WTC11 (cell line): ENCODE data around the gene AMPD3. TPM values are rescaled to one million over a fixed set of nuclear protein-coding genes. Genes with fewer than 3 reads are reported as not detected.

Source experiments
- ATAC-seq: fragments of 200-7000 bp; cut with Tn5 transposase; 2 replicates; pipeline ENCODE4 v1.10.0; 2021; ENCODE audit warnings: mild to moderate bottlenecking, moderate library complexity
- CTCF ChIA-PET: fragments of 300-600 bp; sonication (Branson Sonifier 250); formaldehyde crosslinking; loops from one replicate; lab custom pipeline; 2021; ENCODE audit warnings: antibody characterized with exemption; lab: Charles Lee
- POLR2A ChIA-PET: fragments of 350-600 bp; sonication (Branson Sonifier 250); formaldehyde crosslinking; loops from one replicate; lab custom pipeline; 2021; ENCODE audit warnings: antibody characterized with exemption; lab: Charles Lee
- DNase-seq: peaks from one replicate; pipeline ENCODE4 v3.0.0; 2021; ENCODE audit warnings: low spot score
- H3K27ac Mint-ChIP-seq: 2 replicates; pipeline ENCODE4 v1.8.0; 2021; ENCODE audit warnings: mixed read lengths
- H3K27me3 Mint-ChIP-seq: 2 replicates; pipeline ENCODE4 v1.8.0; 2021; ENCODE audit warnings: low read depth, mild to moderate bottlenecking, moderate library complexity, mixed read lengths
- H3K36me3 Mint-ChIP-seq: 2 replicates; pipeline ENCODE4 v1.8.0; 2021; ENCODE audit warnings: mixed read lengths
- H3K4me1 Mint-ChIP-seq: 2 replicates; pipeline ENCODE4 v1.8.0; 2022; ENCODE audit warnings: mixed read lengths
- H3K4me3 Mint-ChIP-seq: 2 replicates; pipeline ENCODE4 v1.8.0; 2021; ENCODE audit warnings: mild to moderate bottlenecking, moderate library complexity, mixed read lengths
- H3K9me3 Mint-ChIP-seq: 2 replicates; pipeline ENCODE4 v1.8.0; 2021; ENCODE audit warnings: mixed read lengths
- ATF2 ChIP-seq: sonication (generic); formaldehyde crosslinking; IDR thresholded peaks from 2 replicates; pipeline ENCODE4 v1.8.1; 2022; ENCODE audit warnings: low read depth, missing genetic modification reagents, borderline replicate concordance
- CREM ChIP-seq: sonication (generic); formaldehyde crosslinking; IDR thresholded peaks from 2 replicates; pipeline ENCODE4 v1.8.1; 2022; ENCODE audit warnings: mild to moderate bottlenecking, missing genetic modification reagents, moderate library complexity
- ETV6 ChIP-seq: sonication (generic); formaldehyde crosslinking; IDR thresholded peaks from 2 replicates; pipeline ENCODE4 v1.8.1; 2022; ENCODE audit warnings: mild to moderate bottlenecking, missing genetic modification reagents
- FOXK1 ChIP-seq: sonication (generic); formaldehyde crosslinking; IDR thresholded peaks from 2 replicates; pipeline ENCODE4 v1.8.0; 2022; ENCODE audit warnings: mild to moderate bottlenecking, moderate library complexity, missing genetic modification reagents
- GABPB1 ChIP-seq: sonication (generic); formaldehyde crosslinking; IDR thresholded peaks from 2 replicates; pipeline ENCODE4 v1.8.1; 2023; ENCODE audit warnings: mild to moderate bottlenecking, missing genetic modification reagents
- HMGA2 ChIP-seq: fragments of 250-450 bp; sonication (Bioruptor Pico); IDR thresholded peaks from 2 replicates; pipeline ENCODE4 v1.4.0; 2021; ENCODE audit warnings: mild to moderate bottlenecking, moderate library complexity
- IRF2 ChIP-seq: sonication (generic); formaldehyde crosslinking; IDR thresholded peaks from 2 replicates; pipeline ENCODE4 v1.8.0; 2022; ENCODE audit warnings: low read depth, missing genetic modification reagents, borderline replicate concordance
- JAZF1 ChIP-seq: fragments of 250-450 bp; sonication (Bioruptor Pico); IDR thresholded peaks from 2 replicates; pipeline ENCODE4 v1.9.0; 2021; ENCODE audit warnings: moderate library complexity, mild to moderate bottlenecking, inconsistent platforms
- MAX ChIP-seq: sonication (generic); formaldehyde crosslinking; IDR thresholded peaks from 2 replicates; pipeline ENCODE4 v1.8.0; 2022; ENCODE audit warnings: mild to moderate bottlenecking, missing genetic modification reagents
- MLX ChIP-seq: sonication (generic); formaldehyde crosslinking; IDR thresholded peaks from 2 replicates; pipeline ENCODE4 v1.8.1; 2023; ENCODE audit warnings: mild to moderate bottlenecking, missing genetic modification reagents, moderate library complexity
- NFATC4 ChIP-seq: fragments of 250-450 bp; sonication (Bioruptor Pico); IDR thresholded peaks from 2 replicates; pipeline ENCODE4 v1.9.0; 2021; ENCODE audit warnings: mild to moderate bottlenecking
- NR1H2 ChIP-seq: sonication (generic); formaldehyde crosslinking; IDR thresholded peaks from 2 replicates; pipeline ENCODE4 v1.9.0; 2021; ENCODE audit warnings: mild to moderate bottlenecking, moderate library complexity, missing genetic modification reagents
- RELA ChIP-seq: sonication (generic); formaldehyde crosslinking; IDR thresholded peaks from 2 replicates; pipeline ENCODE4 v1.8.1; 2022; ENCODE audit warnings: missing genetic modification reagents, mild to moderate bottlenecking, borderline replicate concordance
- SP1 ChIP-seq: sonication (generic); formaldehyde crosslinking; conservative IDR thresholded peaks from 2 replicates; pipeline ENCODE4 v1.8.1; 2022; ENCODE audit warnings: missing genetic modification reagents
- STAT6 ChIP-seq: sonication (generic); formaldehyde crosslinking; conservative IDR thresholded peaks from 2 replicates; pipeline ENCODE4 v1.8.1; 2023; ENCODE audit warnings: mild to moderate bottlenecking, low read depth, missing genetic modification reagents, moderate library complexity
- USF1 ChIP-seq: sonication (generic); formaldehyde crosslinking; IDR thresholded peaks from 2 replicates; pipeline ENCODE4 v1.8.0; 2022; ENCODE audit warnings: mild to moderate bottlenecking, missing genetic modification reagents
- ZBTB43 ChIP-seq: sonication (generic); formaldehyde crosslinking; IDR thresholded peaks from 2 replicates; pipeline ENCODE4 v1.8.1; 2023; ENCODE audit warnings: mild to moderate bottlenecking, missing genetic modification reagents
- ZNF138 ChIP-seq: sonication (generic); formaldehyde crosslinking; conservative IDR thresholded peaks from 2 replicates; pipeline ENCODE4 v1.8.1; 2022; ENCODE audit warnings: mild to moderate bottlenecking, moderate library complexity, missing genetic modification reagents
- ZNF219 ChIP-seq: sonication (generic); formaldehyde crosslinking; IDR thresholded peaks from 2 replicates; pipeline ENCODE4 v1.8.0; 2023; ENCODE audit warnings: missing genetic modification reagents, mild to moderate bottlenecking, borderline replicate concordance
- ZNF532 ChIP-seq: fragments of 250-450 bp; sonication (Bioruptor Pico); IDR thresholded peaks from 2 replicates; pipeline ENCODE4 v1.9.0; 2021; ENCODE audit warnings: mild to moderate bottlenecking, borderline replicate concordance
- ZNF671 ChIP-seq: fragments of 250-450 bp; sonication (Bioruptor Pico); IDR thresholded peaks from 2 replicates; pipeline ENCODE4 v1.8.0; 2021; ENCODE audit warnings: mild to moderate bottlenecking
- total RNA-seq: library from RNA; stranded (reverse); gene quantifications from 3 replicates; pipeline ENCODE4 v1.2.3, GENCODE V29; 2021

Gene AMPD3
- total RNA-seq, 1 experiment from 2014 or later: 6.4 TPM

GRCh38 chr11:10418259-10418949, 36.7 kb upstream of the AMPD3 start (continued):
- no peak for TF ChIP-seq USF1 (CRISPR knock-in tag)
- TF ChIP-seq, all 79 proteins: peak for 0

- no peak for TF ChIP-seq MLX (CRISPR knock-in tag)
- TF ChIP-seq ETV6 (CRISPR knock-in tag): no peak
- no peak for TF ChIP-seq STAT6 (CRISPR knock-in tag)
- TF ChIP-seq HMGA2: no peak
- TF ChIP-seq ZNF671 (CRISPR knock-in tag): no peak
- TF ChIP-seq NFATC4 (CRISPR knock-in tag): no peak
- no peak for TF ChIP-seq RELA (CRISPR knock-in tag)
- no peak for TF ChIP-seq USF1 (CRISPR knock-in tag)
- no peak for TF ChIP-seq ZNF219 (CRISPR knock-in tag)
- no peak for TF ChIP-seq ZNF532 (CRISPR knock-in tag)
- no peak for TF ChIP-seq CREM (CRISPR knock-in tag)
- TF ChIP-seq ZNF138 (CRISPR knock-in tag): no peak
- TF ChIP-seq, all 79 proteins: peak for 0
- H3K36me3 Mint-ChIP-seq: peaks cover 2% of the 10 kb centered on the region; the same call in 1 of the 2 replicates
- no peak overlapping the region for H3K27ac Mint-ChIP-seq
- peaks cover 28% of the 10 kb centered on the region for H3K9me3 Mint-ChIP-seq
- peaks cover 9% of the 10 kb centered on the region; the same call in 1 of the 2 replicates for H3K27me3 Mint-ChIP-seq
- H3K4me3 Mint-ChIP-seq: no peak overlapping the region
- no peaks in the 10 kb centered on the region; the same call in 1 of the 2 replicates for H3K4me1 Mint-ChIP-seq
- CTCF ChIA-PET: no interaction called here
- POLR2A ChIA-PET: no interaction called here
- DNase-seq: no peak
- no peak for ATAC-seq
These were observed 36.1 kb upstream of the AMPD3 start for GRCh38 chr11:10418950-10419310.

- POLR2A ChIA-PET: no interaction called here
- Mint-ChIP-seq H3K27me3 (peaks cover 18% of the 10 kb centered on the region; the same call in 1 of the 2 replicates), H3K9me3 (peaks cover 47% of the 10 kb centered on the region), H3K4me1 (no peaks in the 10 kb centered on the region), H3K27ac (no peak overlapping the region), H3K4me3 (no peak overlapping the region), H3K36me3 (peaks cover 9% of the 10 kb centered on the region)
- CTCF ChIA-PET: interaction anchor here (1.2 kb wide), 1 partner anchor 20 kb away, joined by 4 read pairs; no protein-coding TSS in a partner anchor
- ATAC-seq (no peak), DNase-seq (no peak)
- TF ChIP-seq ZBTB43 (CRISPR knock-in tag): no peak
- no peak for TF ChIP-seq MAX (CRISPR knock-in tag)
- TF ChIP-seq JAZF1: no peak
- no peak for TF ChIP-seq NR1H2
- TF ChIP-seq ZNF219 (CRISPR knock-in tag): no peak
- TF ChIP-seq GABPB1: no peak
- no peak for TF ChIP-seq FOXK1
- TF ChIP-seq SP1: no peak
- TF ChIP-seq ATF2 (CRISPR knock-in tag): no peak
- no peak for TF ChIP-seq IRF2 (CRISPR knock-in tag)
These were observed 28.6 kb upstream of the AMPD3 start for GRCh38 chr11:10426475-10426874.
